GM12865 (cell line): Measurements from ENCODE around the gene PAPPA2.

ENCODE experiments used
- DNase-seq: peaks from one replicate; pipeline ENCODE4 v3.0.0; 2010; ENCODE audit warnings: low read depth
- H3K4me3 ChIP-seq: 2 replicates; pipeline ENCODE4 v1.5.1; 2011; ENCODE audit warnings: mild to moderate bottlenecking, low read depth, low read length, control low read depth
- TF ChIP-seq, protein P1 (sequence below): IDR thresholded peaks from 2 replicates; pipeline ENCODE4 v1.5.1; 2011; ENCODE audit warnings: low read length, control low read depth, low read depth, inconsistent platforms; ENCODE audit not compliant: insufficient read depth; ENCODE audit errors: missing control alignments

The PAPPA2 gene

DNA sequence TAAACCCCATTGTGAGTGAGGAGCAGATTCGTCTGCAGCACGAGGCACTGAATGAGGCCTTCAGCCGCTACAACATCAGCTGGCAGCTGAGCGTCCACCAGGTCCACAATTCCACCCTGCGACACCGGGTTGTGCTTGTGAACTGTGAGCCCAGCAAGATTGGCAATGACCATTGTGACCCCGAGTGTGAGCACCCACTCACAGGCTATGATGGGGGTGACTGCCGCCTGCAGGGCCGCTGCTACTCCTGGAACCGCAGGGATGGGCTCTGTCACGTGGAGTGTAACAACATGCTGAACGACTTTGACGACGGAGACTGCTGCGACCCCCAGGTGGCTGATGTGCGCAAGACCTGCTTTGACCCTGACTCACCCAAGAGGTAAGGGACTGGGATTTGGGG lies 132.2 kb downstream of the PAPPA2 start:
- TF ChIP-seq, protein P1, sequence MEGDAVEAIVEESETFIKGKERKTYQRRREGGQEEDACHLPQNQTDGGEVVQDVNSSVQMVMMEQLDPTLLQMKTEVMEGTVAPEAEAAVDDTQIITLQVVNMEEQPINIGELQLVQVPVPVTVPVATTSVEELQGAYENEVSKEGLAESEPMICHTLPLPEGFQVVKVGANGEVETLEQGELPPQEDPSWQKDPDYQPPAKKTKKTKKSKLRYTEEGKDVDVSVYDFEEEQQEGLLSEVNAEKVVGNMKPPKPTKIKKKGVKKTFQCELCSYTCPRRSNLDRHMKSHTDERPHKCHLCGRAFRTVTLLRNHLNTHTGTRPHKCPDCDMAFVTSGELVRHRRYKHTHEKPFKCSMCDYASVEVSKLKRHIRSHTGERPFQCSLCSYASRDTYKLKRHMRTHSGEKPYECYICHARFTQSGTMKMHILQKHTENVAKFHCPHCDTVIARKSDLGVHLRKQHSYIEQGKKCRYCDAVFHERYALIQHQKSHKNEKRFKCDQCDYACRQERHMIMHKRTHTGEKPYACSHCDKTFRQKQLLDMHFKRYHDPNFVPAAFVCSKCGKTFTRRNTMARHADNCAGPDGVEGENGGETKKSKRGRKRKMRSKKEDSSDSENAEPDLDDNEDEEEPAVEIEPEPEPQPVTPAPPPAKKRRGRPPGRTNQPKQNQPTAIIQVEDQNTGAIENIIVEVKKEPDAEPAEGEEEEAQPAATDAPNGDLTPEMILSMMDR, result no peak
- no peak overlapping the region for H3K4me3 ChIP-seq
- no peak for DNase-seq

DNA sequence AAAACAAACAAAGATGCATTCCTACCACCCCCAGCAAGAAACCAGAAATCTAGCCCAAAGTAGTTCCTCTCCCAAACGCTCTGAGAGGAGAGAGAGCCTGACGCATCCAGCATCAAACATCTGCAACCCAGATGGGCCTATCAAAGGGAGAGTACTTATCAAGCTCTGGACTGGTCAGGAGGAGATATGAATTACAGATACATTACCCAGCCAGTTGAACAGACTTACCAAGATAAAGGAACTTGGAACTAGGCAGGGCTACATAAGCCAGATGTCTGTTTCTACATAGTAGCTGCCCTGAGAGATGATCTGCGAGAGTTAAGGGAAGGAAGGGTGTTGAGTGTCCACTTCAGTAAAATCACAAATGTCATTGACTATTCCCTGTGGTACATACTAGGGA lies 138.4 kb downstream of the PAPPA2 start:
- DNase-seq, result no peak
- TF ChIP-seq, protein P1, result no peak
- no peak overlapping the region for H3K4me3 ChIP-seq

DNA sequence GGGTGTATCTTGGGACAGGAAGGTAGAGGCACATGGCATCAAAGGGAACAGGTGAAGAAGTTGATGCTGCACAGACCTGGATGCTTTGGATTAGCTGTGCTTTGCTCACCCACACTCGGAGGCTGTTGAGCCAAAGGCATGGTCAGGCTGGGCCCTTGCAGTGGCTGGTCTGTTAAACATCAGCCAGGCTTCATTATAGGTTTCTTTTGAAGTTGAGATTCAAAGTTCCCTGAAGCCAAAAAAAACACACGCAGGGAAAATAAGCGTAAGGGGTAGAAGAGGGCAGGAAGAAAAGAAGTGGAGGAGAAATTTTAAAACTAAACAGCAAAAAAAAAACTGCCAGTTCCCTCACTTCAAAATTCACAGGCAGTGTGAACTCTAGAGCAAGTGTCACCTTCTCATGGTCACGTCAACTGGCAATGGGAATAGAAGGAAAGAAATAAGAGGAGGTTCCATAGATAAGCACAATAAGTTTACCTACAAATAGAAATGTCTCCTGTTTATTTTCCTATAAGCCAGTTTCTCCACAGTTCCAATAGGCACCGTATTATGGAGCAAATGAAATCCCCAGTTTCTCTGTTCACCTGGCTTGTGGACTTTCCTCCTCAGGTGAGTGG lies 139.5 kb downstream of the PAPPA2 start:
- H3K4me3 ChIP-seq, result no peak overlapping the region
- DNase-seq, result no peak
- TF ChIP-seq, protein P1, result no peak

DNA sequence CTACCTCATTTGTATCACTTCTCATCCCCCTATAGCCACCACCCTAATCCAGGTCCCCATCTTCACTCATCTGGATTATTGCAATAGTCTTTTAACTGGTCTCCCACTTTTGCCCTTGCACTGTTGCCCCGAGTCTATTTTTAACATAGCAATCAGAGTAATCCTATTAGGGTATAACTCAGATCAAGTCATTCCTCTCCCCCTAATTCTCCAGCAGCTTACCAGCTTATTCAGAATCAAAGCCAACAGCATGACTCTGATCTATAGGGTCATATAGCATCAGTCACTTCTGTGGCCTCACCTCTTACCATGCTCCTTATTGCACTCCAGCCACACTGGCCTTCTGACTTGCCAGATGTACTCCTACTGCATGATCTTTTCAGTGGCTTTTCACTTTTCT lies 140.7 kb downstream of the PAPPA2 start:
- TF ChIP-seq, protein P1, result no peak
- no peak overlapping the region for H3K4me3 ChIP-seq
- no peak for DNase-seq

DNA sequence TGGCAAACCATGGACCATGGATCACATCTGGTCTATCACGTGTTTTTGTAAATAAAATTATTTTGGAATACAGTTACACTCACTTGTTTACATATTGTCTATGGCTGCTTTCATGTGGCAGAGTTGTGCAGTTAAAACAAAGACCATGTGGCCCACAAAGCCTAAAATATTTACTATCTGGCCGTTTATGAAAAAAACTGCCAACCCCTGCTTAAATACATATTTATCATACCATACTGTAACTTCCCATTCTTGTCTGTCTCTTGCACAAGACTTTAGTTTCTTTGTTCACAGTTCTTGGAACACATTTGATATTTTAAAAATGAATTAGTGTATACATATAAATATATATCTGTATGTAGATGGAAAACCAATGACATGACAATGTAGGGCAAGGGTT lies 141.5 kb downstream of the PAPPA2 start:
- H3K4me3 ChIP-seq, result no peak overlapping the region
- no peak for DNase-seq
- TF ChIP-seq, protein P1, result no peak

DNA sequence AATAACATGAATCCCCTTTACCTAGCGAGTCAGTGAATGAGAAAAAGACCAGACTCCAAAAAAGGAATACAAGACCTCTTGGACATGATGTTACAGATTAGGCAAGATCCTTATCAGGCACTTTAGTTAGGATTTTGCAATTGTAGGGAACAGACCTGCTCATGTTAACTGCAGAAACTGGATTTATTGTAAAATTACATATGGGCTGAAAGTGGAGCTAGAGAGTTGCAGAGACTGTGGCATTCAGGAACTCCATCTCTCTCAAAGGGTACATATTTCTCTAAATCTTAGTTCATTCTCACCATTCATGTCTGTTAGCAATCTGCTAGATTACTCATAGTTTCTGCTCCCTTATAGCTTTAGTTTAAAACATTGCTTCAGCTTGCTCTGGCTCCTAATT lies 142.2 kb downstream of the PAPPA2 start:
- no peak for DNase-seq
- TF ChIP-seq, protein P1, result no peak

DNA sequence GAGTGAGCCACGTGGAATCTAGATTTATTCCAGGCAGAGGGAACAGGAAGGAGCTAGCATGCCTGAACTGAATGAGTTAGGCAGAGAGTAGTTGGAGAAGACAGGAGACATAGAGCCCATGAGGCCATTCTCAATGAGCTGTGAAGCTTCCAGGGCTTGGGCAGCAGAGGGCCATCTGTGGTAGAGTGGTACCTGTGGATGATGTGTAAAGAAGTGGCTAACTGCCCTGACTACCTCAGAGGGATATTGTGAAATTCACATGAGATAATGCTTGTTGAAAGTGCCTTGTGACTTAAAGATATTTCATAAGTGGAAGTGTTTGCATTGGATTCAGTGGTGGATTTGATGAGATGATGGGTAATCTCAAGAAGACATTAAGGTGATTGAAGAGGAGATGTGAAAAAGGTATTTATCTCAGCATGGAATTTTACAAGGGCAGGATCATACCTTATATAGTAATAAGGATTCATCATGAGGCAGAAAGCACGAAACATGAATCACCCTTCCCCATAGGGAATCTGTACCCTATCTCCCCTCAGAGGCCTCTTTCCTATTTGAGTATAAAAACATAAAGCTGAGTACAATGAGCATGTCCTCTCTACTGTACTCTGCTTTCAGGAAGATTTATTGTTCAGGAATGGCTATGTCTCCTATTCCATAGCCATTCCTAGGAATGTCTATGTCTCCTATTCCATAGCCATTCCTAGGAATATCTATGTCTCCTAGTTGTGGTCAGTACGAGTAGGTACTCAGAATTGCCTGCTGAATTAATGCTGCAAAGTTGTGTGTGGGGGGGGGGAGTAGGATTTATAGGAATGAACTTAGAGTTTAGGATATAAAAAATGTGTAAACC lies 146.8 kb downstream of the PAPPA2 start:
- TF ChIP-seq, protein P1, result no peak
- no peak overlapping the region for H3K4me3 ChIP-seq
- DNase-seq, result no peak

More for the DNA sequence above, 142.2 kb downstream of the PAPPA2 start:
- no peak overlapping the region for H3K4me3 ChIP-seq
